ENCODE data around the gene TLCD2. TPM values are rescaled to one million over a fixed set of nuclear protein-coding genes. Genes with fewer than 3 reads are reported as not detected.
A peak's percentile ranks its signal among the peaks of the same experiment; 100 is the strongest.

Gene TLCD2
- total RNA-seq, 1 donor from 2014 or later = 7.5 TPM

GRCh38 chr17:1754430-1755112 is 44.4 kb upstream of the TLCD2 start:
- no peak for DNase-seq (ENCODE audit: low spot score in 2 of 2)
- no peak overlapping the region for H3K27ac ChIP-seq
- no peaks in the 10 kb centered on the region for H3K9me3 ChIP-seq
- no peaks in the 10 kb centered on the region for H3K36me3 ChIP-seq
- no peaks in the 10 kb centered on the region for H3K27me3 ChIP-seq
- intact Hi-C loops (cut with DNase I) = no loop called here
- no peaks in the 10 kb centered on the region for H3K4me1 ChIP-seq
- TF ChIP-seq CTCF (IDR thresholded peaks at IDR 0.05) = no peak
- no peak overlapping the region for H3K4me3 ChIP-seq

- Histone ChIP-seq H3K27ac (no peak overlapping the region), H3K9me3 (no peaks in the 10 kb centered on the region), H3K4me3 (no peak overlapping the region), H3K36me3 (no peaks in the 10 kb centered on the region), H3K27me3 (no peaks in the 10 kb centered on the region), H3K4me1 (no peaks in the 10 kb centered on the region)
- no peak for DNase-seq (ENCODE audit: low spot score in 2 of 2)
- intact Hi-C loops (cut with DNase I) = no loop called here
- TF ChIP-seq CTCF (IDR thresholded peaks at IDR 0.05) = no peak
Observed at GRCh38 chr17:1753767-1754429, 43.7 kb upstream of the TLCD2 start.

GRCh38 chr17:1752425-1753262 is 42.5 kb upstream of the TLCD2 start:
- Histone ChIP-seq H3K4me3 (peak overlapping the region in 1 of 2 donors; percentile 11), H3K27me3 (no peaks in the 10 kb centered on the region), H3K36me3 (no peaks in the 10 kb centered on the region), H3K9me3 (no peaks in the 10 kb centered on the region), H3K4me1 (no peaks in the 10 kb centered on the region), H3K27ac (peak overlapping the region; percentile 5 to 11)
- TF ChIP-seq CTCF (IDR thresholded peaks at IDR 0.05) = no peak
- no peak for DNase-seq (ENCODE audit: low spot score in 2 of 2)
- intact Hi-C loops (cut with DNase I) = no loop called here

GRCh38 chr17:1750628-1751027 is 40.5 kb upstream of the TLCD2 start:
- Histone ChIP-seq H3K27me3 (no peaks in the 10 kb centered on the region), H3K9me3 (no peaks in the 10 kb centered on the region), H3K27ac (no peak overlapping the region), H3K4me1 (no peaks in the 10 kb centered on the region), H3K4me3 (no peak overlapping the region), H3K36me3 (no peaks in the 10 kb centered on the region)
- intact Hi-C loops (cut with DNase I) = no loop called here
- DNase-seq (ENCODE audit: low spot score in 2 of 2) = no peak
- no peak for TF ChIP-seq CTCF (IDR thresholded peaks at IDR 0.05)

- DNase-seq (ENCODE audit: low spot score in 2 of 2) = no peak
- no peaks in the 10 kb centered on the region for H3K36me3 ChIP-seq
- H3K9me3 ChIP-seq = no peaks in the 10 kb centered on the region
- peak overlapping the region in 1 of 2 donors; percentile 59 for H3K27ac ChIP-seq
- no peaks in the 10 kb centered on the region for H3K4me1 ChIP-seq
- no peak for TF ChIP-seq CTCF (IDR thresholded peaks at IDR 0.05)
- no peaks in the 10 kb centered on the region for H3K27me3 ChIP-seq
- no peak overlapping the region for H3K4me3 ChIP-seq
- intact Hi-C loops (cut with DNase I) = no loop called here
Observed at GRCh38 chr17:1746975-1747543, 36.9 kb upstream of the TLCD2 start.

All from ascending aorta (tissue), 2 donors.